GM18868 (cell line): Measurements from ENCODE around the gene PBX1.

Source experiments
- ATAC-seq: cut with Tn5 transposase; IDR thresholded peaks from one replicate; pipeline ENCODE4 v1.9.1; 2021; ENCODE audit warnings: mild to moderate bottlenecking, moderate library complexity; ENCODE audit not compliant: unreplicated experiment

Gene PBX1

GRCh38 chr1:164660775-164661174 lies 101.8 kb downstream of the PBX1 start:
- peak; percentile 6 for ATAC-seq

GRCh38 chr1:164662462-164662861 lies 103.5 kb downstream of the PBX1 start:
- ATAC-seq: no peak

DNA sequence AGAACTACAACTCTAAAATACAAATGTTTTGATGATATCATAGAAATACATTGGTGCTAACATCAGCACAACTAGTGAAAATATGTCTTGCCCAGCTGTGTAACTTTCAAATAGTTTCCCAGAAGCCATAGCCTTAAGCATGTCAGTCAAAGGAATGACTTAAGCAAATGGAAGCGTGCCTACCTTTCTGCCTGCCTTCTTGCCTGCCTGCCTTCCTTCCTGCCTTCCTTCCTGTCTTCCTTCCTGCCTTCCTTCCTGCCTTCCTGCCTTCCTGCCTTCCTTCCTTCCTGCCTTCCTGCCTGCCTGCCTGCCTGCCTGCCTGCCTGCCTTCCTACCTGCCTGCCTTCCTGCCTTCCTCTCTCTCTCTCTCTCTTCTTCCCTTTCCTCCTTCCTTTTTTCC lies 104.0 kb downstream of the PBX1 start:
- ATAC-seq: no peak

- no peak for ATAC-seq
Observed at GRCh38 chr1:164664127-164664526, 105.1 kb downstream of the PBX1 start.

DNA sequence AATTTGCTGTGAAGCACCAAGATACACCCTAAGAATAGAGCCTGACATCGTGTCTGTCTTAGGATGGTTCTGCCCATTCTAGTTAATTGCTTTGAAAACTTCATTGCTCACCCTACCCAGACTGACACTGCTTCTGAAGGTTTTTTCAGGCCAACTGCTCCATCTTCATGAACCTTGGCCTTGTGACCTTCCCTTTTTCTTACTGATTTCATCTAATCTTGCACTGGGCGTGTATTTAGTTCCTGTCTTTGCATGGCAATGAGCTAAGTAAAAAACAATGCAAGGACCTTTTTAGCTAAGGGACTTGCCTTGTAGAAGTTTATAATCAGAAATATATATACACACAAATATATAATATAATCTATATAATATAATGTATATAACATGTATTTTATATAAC lies 108.0 kb downstream of the PBX1 start:
- no peak for ATAC-seq

GRCh38 chr1:164667600-164667999 lies 108.6 kb downstream of the PBX1 start:
- ATAC-seq: no peak

GRCh38 chr1:164668491-164669400 lies 109.8 kb downstream of the PBX1 start:
- ATAC-seq: no peak

GRCh38 chr1:164670026-164670425 lies 111.0 kb downstream of the PBX1 start:
- ATAC-seq: no peak

DNA sequence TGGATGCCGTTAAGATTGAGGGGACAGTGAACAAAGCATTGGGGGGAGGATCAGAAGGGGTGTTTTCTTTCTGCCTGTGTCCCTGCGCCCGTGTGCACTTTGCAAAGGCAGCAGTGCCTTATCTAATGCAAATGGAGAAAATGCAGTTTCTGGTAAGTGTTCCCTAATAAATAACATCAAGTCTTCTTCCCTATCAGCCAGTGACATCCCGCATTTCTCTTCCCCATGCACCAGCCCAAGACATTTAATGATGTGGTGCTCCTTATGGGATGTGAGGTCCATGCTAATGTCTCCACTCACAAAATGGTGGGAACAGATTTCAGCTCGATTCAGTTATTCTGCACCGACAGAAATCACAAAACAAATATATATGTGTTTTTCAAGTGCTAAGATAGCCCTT lies 111.8 kb downstream of the PBX1 start:
- no peak for ATAC-seq

DNA sequence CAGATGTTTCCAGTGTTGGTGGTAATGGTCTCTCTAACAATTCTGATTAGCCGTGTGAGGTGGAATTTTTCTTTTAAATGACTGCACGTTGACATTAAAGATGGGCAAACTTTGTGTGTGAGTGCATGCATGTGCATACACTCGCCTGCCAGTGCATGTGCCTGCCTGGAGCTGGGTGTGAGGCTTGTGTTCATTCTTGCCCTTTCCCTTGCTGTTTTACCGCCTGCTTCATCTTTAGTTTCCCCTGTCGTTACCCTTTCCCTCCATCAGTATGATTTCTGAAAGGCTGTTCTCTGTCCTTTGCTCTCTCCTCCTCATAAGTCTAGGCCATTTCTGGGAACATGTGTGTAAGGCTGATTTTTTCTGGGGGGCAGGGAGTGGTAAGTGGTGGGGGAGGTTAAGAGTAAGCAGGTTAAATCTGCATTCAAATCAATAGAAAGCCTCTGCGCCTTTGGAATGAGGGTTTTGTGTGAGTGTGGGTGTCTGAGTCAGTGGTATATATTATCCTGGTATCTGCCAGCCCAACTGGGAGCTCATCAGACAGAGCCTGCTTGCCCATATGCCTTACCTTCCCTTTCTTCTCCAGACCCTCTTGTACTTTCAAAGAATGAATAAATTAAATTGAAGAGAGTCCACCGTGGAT lies 112.5 kb downstream of the PBX1 start:
- no peak for ATAC-seq

- no peak for ATAC-seq
Observed at GRCh38 chr1:164671966-164672571, 113.1 kb downstream of the PBX1 start.

DNA sequence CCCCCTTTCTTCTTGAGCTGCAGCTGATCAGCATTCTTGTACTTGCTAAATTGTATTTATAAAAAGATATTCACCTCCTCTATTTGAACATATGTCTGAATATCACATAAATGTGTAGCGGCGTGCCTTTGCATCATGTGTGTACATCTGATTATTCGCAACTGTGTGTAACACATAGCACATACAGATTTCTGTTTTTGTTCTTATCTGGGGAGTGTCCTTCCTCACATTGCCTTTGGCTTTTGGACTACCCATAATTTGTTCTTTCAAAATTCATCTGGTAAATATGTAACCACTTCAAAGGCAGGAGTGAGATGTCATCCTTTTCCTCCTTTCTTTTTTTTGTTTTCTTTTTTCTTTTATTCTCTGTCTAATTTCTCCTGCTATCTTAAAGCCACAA lies 113.6 kb downstream of the PBX1 start:
- ATAC-seq: no peak

DNA sequence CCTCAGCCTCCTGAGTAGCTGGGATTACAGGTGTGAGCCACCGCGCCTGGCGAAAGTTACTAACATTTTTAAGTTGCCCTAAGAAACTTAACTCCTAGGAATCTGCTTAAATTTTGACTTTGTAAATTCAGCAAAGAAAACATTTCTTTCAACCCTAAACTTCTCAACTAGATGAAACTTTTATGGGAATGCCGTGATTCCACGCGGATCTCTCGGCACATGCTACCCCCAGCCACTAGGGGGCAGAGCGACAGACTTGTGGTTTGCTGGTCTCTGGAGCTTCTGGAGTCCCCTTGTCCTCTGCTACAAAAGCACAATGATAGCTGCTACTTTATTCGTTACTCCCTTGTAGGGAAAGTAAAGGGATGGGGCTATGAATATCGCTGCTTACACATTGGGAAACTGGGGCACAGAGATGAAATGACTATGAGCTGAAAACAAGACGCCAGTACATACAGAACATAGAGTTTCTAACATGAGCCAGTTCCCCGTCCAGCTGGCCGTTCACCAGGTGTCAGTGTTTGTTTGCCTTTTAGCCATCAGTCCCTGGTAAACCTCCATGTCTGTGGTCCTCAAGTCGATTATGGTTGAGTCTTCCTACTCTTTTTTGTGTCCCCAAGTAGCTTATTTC lies 114.7 kb downstream of the PBX1 start:
- ATAC-seq: no peak

DNA sequence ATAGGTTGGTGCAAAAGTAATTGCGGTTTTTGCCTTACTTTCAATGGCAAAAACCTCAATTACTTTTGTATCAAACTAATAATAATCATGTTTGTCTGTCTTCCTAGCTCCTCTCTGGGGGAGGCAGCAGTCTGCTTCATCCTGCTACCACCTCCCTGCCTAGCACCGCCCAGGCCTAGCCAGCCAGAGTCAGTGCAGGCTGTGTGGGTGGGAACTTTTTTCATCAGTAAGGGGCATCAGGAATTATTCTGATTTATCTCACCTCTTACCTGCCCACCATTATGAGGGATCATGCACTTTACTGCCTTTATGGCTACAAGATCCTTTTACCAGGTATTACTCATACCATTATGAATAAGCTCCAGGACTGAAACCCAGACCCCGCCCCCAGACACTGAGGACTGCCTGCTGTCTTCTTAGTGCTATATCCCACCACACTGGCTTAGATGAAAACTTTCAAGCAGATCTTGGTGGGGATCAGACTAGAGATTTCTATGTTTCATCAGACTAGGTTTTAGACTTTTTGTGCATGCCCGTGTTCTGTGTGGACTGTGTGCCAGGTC lies 116.4 kb downstream of the PBX1 start:
- no peak for ATAC-seq

DNA sequence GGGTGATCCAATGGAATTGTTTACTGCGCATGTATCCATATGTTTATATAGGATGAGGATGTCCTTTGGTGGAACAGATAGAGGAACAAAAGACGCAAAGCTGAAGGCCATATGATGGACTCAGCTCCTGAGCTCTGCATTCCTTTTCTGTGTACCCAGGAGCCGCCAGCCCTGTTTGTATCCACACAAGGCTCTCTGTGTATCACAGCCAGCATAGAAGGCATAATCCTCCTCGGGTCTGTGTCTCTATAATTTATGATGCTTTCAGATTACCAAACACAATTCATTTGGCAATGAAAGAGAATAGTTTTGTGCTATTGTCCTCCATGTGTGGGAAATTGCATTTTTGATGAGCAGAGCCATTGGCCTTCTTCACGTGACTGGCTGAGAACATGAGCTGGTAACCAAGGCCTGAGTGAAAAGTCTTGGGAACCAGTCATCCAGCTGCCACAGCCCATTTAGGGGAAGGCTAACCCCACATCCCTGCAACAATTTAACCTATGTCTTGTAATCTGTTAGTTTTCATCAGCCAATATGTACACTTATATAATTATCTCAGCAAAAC lies 119.2 kb downstream of the PBX1 start:
- no peak for ATAC-seq

- no peak for ATAC-seq
Observed at GRCh38 chr1:164682570-164682969, 123.6 kb downstream of the PBX1 start.

DNA sequence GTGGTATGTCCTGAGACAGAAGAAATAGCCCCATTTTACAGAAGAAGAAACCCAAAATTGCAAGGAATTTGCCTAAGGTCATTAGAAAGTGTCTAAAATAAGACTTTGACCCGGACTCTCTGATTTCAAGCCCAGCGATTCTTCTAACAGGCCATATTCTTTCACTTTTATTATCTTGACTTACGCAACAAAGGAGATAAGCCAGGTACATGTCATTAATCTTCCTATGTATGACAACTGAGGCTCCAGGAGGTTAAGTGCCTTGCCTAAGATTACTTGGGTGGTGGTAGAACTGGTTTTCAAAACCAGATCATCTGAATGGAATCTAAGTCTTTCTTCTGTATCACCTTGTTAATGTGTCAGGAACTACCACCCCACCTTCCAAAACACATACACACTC lies 124.3 kb downstream of the PBX1 start:
- no peak for ATAC-seq

GRCh38 chr1:164685266-164686035 lies 126.5 kb downstream of the PBX1 start:
- no peak for ATAC-seq

GRCh38 chr1:164687777-164688176 lies 128.8 kb downstream of the PBX1 start:
- no peak for ATAC-seq

DNA sequence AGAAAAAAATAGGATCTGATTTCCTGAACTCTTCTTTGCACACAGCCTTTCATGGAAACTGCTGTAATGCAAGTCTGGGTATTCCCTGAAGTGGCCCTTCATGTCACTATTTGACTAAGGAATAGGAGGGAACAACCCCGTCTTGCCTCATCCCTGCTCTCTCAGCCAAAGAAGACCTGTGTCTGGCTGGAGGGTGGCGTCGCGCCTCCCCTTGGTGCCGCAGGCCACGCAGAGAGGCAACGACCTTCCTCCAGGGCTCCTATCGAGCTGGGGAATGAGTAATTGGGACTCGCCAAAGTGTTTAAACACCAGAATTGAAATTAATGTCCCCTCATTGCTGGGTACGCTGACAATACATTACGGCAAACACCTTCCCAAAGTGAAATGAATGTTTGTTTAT lies 129.8 kb downstream of the PBX1 start:
- ATAC-seq: no peak
